Measurements from ENCODE around the gene PHC3. TPM values are rescaled to one million over a fixed set of nuclear protein-coding genes. Genes with fewer than 3 reads are reported as not detected.

The PHC3 gene
- total RNA-seq, 1 donor from 2014 or later = 32.4 TPM

DNA sequence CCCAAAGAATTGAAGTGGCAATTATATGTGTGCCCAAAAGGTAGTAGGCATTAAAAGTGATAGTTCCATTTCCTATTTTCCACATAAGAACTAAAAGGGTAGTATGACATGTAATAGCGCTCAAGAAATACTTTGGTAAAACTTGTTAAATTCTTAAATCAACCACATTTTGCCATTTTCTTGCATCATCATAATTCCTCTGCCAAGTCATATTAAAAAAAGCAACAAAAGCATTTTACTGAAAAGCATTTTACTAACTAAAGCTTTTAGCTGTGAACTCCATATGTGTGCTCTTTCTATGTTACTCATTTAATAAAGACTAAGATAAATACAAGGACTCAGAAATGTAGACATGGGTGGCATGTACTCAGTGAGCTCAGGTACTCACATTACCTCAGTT lies 73.6 kb downstream of the PHC3 start:
- H3K4me3 Mint-ChIP-seq (ENCODE audit: unreplicated experiment) = no peak overlapping the region
- TF ChIP-seq, protein P1, sequence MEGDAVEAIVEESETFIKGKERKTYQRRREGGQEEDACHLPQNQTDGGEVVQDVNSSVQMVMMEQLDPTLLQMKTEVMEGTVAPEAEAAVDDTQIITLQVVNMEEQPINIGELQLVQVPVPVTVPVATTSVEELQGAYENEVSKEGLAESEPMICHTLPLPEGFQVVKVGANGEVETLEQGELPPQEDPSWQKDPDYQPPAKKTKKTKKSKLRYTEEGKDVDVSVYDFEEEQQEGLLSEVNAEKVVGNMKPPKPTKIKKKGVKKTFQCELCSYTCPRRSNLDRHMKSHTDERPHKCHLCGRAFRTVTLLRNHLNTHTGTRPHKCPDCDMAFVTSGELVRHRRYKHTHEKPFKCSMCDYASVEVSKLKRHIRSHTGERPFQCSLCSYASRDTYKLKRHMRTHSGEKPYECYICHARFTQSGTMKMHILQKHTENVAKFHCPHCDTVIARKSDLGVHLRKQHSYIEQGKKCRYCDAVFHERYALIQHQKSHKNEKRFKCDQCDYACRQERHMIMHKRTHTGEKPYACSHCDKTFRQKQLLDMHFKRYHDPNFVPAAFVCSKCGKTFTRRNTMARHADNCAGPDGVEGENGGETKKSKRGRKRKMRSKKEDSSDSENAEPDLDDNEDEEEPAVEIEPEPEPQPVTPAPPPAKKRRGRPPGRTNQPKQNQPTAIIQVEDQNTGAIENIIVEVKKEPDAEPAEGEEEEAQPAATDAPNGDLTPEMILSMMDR (IDR thresholded peaks at IDR 0.05; ENCODE audit: unreplicated experiment) = no peak
- DNase-seq (ENCODE audit: low spot score) = no peak
- H3K4me1 Mint-ChIP-seq (ENCODE audit: unreplicated experiment) = peaks cover 19% of the 10 kb centered on the region
- H3K27ac Mint-ChIP-seq (ENCODE audit: unreplicated experiment) = peak overlapping the region; percentile 78
- no peaks in the 10 kb centered on the region for H3K9me3 Mint-ChIP-seq (ENCODE audit: unreplicated experiment)
- H3K27me3 Mint-ChIP-seq (ENCODE audit: unreplicated experiment) = no peaks in the 10 kb centered on the region
- H3K36me3 Mint-ChIP-seq (ENCODE audit: low read depth, unreplicated experiment) = peaks cover 25% of the 10 kb centered on the region

DNA sequence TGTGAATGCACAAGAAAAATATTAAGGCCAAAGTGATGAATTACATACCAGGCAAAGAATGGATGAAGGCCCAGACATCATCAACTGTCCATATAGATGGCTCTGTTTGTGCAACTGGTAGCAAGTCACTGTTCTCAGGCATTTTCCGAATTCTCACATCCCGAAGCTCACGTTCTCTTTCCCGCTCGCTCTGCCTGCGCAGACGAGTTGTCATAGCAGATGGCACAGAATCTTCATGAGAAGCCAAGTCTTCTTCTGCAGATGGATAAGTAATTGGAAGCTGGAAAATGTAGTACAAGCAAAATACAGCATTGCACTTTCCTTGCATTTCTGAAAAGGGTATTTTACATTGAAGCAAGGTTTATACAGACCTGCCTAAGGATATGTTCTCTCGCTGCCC lies 79.1 kb downstream of the PHC3 start:
- Mint-ChIP-seq H3K27me3 (ENCODE audit: unreplicated experiment) (peaks cover 2% of the 10 kb centered on the region), H3K4me1 (ENCODE audit: unreplicated experiment) (no peaks in the 10 kb centered on the region), H3K4me3 (ENCODE audit: unreplicated experiment) (no peak overlapping the region), H3K9me3 (ENCODE audit: unreplicated experiment) (no peaks in the 10 kb centered on the region), H3K27ac (ENCODE audit: unreplicated experiment) (no peak overlapping the region), H3K36me3 (ENCODE audit: low read depth, unreplicated experiment) (peaks cover 8% of the 10 kb centered on the region)
- TF ChIP-seq, protein P1 (IDR thresholded peaks at IDR 0.05; ENCODE audit: unreplicated experiment) = no peak
- DNase-seq (ENCODE audit: low spot score) = no peak

DNA sequence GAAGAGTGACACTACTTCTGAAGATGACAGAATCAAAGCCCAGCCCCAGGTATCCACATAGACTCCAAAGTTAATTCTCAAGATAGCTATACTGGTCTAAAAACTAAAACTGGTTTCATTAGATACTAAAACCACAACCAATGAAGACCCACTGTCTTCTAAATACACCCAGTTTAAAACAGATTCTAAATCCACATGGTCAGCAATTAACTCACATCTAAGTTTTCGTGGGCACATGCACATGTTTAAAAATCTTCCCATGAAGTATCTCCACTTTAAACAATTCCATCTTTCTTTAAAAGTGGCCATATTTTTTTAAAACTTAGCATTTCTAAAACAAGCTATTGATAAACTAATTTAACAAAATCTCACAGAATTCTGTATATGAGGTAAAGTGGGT lies 80.6 kb downstream of the PHC3 start:
- TF ChIP-seq, protein P1 (IDR thresholded peaks at IDR 0.05; ENCODE audit: unreplicated experiment) = no peak
- Mint-ChIP-seq H3K27ac (ENCODE audit: unreplicated experiment) (no peak overlapping the region), H3K36me3 (ENCODE audit: low read depth, unreplicated experiment) (peaks cover 13% of the 10 kb centered on the region), H3K4me3 (ENCODE audit: unreplicated experiment) (no peak overlapping the region), H3K27me3 (ENCODE audit: unreplicated experiment) (peaks cover 2% of the 10 kb centered on the region), H3K4me1 (ENCODE audit: unreplicated experiment) (no peaks in the 10 kb centered on the region), H3K9me3 (ENCODE audit: unreplicated experiment) (no peaks in the 10 kb centered on the region)
- DNase-seq (ENCODE audit: low spot score) = no peak

DNA sequence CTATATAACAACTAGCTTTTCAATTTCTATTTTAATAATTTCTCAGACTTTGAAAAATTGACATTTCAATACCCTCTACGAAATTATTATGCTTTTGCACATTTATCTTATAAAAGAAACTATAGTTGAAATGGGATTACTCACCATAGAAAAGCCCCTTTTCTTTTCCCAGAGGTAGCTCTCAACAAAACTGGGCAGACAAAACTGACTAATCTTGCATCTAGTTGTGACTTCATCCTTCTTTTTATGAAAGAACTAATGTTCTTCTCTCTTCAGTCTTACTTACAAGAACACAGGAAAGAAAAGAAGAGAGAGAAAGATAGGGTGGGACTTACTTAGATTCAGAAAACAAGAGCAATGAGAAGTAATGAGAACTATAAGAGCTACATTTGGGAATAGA lies 82.8 kb downstream of the PHC3 start:
- H3K9me3 Mint-ChIP-seq (ENCODE audit: unreplicated experiment) = no peaks in the 10 kb centered on the region
- no peak overlapping the region for H3K4me3 Mint-ChIP-seq (ENCODE audit: unreplicated experiment)
- no peak overlapping the region for H3K27ac Mint-ChIP-seq (ENCODE audit: unreplicated experiment)
- H3K36me3 Mint-ChIP-seq (ENCODE audit: low read depth, unreplicated experiment) = peaks cover 19% of the 10 kb centered on the region
- TF ChIP-seq, protein P1 (IDR thresholded peaks at IDR 0.05; ENCODE audit: unreplicated experiment) = no peak
- H3K4me1 Mint-ChIP-seq (ENCODE audit: unreplicated experiment) = no peaks in the 10 kb centered on the region
- no peak for DNase-seq (ENCODE audit: low spot score)
- H3K27me3 Mint-ChIP-seq (ENCODE audit: unreplicated experiment) = peaks cover 2% of the 10 kb centered on the region

DNA sequence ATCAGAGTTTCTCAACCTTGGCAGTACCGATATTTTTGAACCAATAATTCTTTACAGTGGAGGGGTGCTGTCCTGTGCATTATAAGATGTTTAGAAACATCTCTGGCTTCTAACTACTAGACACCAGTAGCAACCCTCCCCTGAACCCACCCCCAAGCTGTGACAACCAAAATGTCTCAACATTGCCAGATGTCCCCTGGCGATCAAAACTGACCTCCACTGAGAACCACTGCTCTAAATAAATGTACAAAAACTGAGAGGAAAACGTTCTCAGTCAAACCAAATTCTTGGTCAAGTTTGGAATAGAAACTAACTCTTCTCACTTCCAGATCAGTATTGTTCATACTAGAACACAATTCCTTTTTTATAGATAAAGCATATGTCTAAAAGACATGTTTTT lies 85.2 kb downstream of the PHC3 start:
- no peak overlapping the region for H3K27ac Mint-ChIP-seq (ENCODE audit: unreplicated experiment)
- H3K27me3 Mint-ChIP-seq (ENCODE audit: unreplicated experiment) = no peaks in the 10 kb centered on the region
- TF ChIP-seq, protein P1 (IDR thresholded peaks at IDR 0.05; ENCODE audit: unreplicated experiment) = no peak
- no peak for DNase-seq (ENCODE audit: low spot score)
- H3K36me3 Mint-ChIP-seq (ENCODE audit: low read depth, unreplicated experiment) = peaks cover 16% of the 10 kb centered on the region
- no peaks in the 10 kb centered on the region for H3K9me3 Mint-ChIP-seq (ENCODE audit: unreplicated experiment)
- no peak overlapping the region for H3K4me3 Mint-ChIP-seq (ENCODE audit: unreplicated experiment)
- no peaks in the 10 kb centered on the region for H3K4me1 Mint-ChIP-seq (ENCODE audit: unreplicated experiment)

Measured in endothelial cell (in vitro differentiated cells).